T-helper 2 cell treated with Interferon-gamma antibody and Interleukin-4, amounts not matched to agents 100 ng/mL and 5 ng/mL, for 36 hours (primary cell): Measurements from ENCODE around the gene PNMA8A. TPM values are rescaled to one million over a fixed set of nuclear protein-coding genes. Genes with fewer than 3 reads are reported as not detected.

Experiments
- intact Hi-C: fragments of 100-400 bp; cut with micrococcal nuclease; formaldehyde crosslinking; loops from one replicate; pipeline ENCODE4 v1.15.1; 2023
- total RNA-seq: library from RNA; stranded (reverse); gene quantifications from 2 replicates; pipeline ENCODE4 v1.2.3, GENCODE V29; 2022

The PNMA8A gene
- total RNA-seq, 1 donor from 2014 or later: not detected

DNA sequence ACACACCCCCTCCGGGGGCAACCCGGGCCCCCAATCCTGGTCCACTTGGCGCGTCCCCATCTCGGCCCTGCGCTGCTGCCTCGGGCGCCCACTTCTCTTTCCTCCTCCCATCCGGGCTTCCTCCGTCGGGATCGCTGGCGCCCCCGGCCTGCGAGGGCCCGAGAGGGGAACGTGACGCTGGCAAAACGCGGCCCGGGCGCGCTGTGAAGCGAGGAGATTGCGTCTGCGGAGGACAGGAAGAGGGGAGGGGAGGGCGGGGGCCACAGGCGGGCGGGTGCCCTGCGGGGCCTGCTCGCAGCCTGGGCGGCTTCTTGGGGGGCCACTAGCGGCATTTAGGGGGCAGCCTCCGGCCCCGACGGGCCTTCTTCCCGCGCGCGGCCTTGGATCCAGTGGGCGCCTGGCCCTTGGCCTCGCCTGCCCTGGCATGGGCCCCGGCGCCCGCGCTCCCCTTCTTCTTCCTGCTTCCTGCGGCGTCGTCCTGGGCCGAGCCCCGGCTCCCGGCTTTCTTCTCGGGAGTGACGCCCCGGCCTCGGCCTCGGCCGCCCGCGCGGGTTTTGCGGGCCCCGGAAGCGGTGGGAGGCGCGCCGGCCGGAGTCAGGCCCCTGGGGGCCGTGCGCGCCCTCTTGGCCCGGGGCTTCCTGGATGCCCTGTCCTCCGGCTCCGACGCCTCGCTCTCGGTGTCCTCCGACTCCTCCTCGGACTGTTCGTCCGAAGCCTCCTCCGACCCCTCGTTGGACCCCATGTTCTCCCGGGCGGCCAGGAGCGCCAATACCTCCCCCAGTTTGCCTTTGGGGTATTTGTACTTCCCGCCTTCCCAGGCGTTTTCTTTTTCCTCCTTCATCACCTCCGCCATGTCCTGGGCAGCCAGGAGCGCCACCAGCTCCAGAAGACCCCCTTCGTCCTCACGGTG is 22.1 kb upstream of the PNMA8A start:
- intact Hi-C loops: no loop called here

DNA sequence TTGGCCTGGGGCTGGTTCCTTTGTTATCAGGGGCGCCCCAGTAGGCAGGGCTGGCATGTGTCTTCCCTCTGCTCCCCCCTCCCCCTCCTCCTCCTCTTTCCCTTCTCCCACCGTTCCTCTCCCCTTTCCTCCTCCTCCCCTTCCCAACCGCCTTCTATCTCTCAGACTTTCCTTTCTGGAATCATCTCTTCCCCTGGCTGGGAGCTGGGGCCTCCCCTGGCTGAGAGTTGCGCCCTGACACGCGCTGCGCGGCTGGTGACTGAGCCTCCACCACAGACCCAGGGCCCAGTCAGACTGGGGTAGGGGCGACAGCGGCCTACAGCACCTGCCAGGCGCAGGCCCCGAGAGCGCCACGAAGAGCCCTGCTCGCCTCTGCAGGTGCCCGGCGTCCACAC is 21.5 kb upstream of the PNMA8A start:
- intact Hi-C loops: no loop called here

- intact Hi-C loops: no loop called here
Observed at GRCh38 chr19:46491975-46492682, 20.8 kb upstream of the PNMA8A start.

DNA sequence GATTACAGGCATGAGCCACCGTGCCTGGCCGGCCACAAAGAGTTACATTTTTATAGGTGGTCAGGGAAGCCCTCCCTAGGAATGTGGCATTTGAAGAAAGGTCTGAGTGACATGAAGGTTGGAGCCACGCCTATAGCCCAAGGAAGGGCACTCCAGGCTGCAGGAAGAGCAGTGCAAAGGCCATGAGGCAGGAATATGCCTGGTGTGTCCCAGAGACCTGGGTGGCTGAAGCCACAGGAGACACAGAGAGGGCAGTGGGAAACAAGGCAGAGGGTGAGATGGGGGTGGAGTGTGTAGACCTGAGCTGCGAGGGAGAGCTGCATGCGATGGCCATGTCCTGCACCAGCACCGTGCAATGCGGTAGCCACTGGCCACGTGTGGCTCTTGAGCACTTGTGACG is 19.4 kb upstream of the PNMA8A start:
- intact Hi-C loops: no loop called here

- intact Hi-C loops: loop anchor here (5.0 kb wide), 2 partner anchors 142 to 407 kb away; partner anchors contain the start of gene PPP5C
Observed at GRCh38 chr19:46489445-46490272, 18.3 kb upstream of the PNMA8A start.

GRCh38 chr19:46488551-46488950 is 17.2 kb upstream of the PNMA8A start:
- intact Hi-C loops: loop anchor here (1.0 to 5.0 kb wide), 3 partner anchors 86 to 406 kb away; partner anchors contain the start of gene PPP5C

GRCh38 chr19:46487802-46488445 is 16.6 kb upstream of the PNMA8A start:
- intact Hi-C loops: loop anchor here (1.0 to 5.0 kb wide), 5 partner anchors 86 to 406 kb away; partner anchors contain the start of gene PPP5C

GRCh38 chr19:46487178-46487801 is 15.9 kb upstream of the PNMA8A start:
- intact Hi-C loops: loop anchor here (1.0 to 5.0 kb wide), 4 partner anchors 92 to 405 kb away; partner anchors contain the start of gene PPP5C

DNA sequence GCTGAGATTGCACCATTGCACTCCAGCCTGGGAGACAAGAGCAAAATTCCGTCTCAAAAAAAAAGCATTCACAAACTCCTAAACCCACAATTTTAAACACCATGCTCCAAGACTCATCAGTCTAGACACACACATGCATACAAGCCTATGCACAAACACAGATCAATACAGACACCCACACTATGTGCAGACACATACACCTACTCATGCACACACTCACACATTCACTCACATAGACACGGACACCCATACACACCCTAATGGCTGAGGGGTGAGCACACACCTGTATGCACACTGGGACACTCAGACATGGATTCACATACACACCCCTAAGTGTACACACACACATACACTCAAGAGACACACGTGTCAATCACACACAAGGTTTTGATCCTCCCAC is 15.0 kb upstream of the PNMA8A start:
- intact Hi-C loops: loop anchor here (5.0 kb wide), 2 partner anchors 139 to 404 kb away; partner anchors contain the start of gene PPP5C

DNA sequence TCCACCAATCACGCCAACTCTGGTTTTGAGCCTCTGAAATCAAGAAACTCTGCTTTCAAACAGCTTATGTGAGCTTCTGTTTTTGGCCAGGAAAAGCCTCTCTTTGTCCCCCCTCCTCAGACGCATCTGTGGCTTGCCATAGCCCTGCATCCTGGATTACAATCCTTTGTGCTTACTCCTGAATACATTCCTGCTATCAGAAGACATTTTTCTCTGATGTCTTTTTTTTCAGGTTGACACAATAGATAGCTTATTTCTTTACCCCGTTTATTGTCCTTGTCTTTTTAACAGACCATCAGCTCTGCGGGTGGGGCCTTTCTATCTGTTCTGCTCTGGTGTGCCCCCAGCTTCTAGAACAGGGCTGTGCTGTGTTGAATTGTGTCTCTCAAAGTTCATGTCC is 13.3 kb upstream of the PNMA8A start:
- intact Hi-C loops: loop anchor here (5.0 kb wide), 2 partner anchors 137 to 402 kb away; partner anchors contain the start of gene PPP5C

DNA sequence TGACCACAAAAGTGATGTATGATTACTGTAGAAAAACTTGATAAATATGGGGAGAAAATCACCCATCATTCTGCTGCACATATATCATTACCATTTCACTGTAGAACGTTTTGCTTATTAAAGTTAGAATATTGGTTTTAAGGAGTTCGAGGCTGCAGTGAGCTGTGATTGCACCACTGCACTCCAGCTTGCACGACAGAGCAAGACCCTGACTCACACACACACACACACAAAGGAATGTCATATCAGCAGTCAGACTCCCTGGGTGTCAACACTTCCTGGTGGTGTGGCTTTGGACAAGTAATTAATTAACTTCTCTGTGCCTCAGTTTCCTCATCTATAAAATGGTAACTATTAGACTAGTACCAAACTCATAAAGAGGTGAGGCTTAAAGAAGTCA is 11.3 kb upstream of the PNMA8A start:
- intact Hi-C loops: no loop called here

DNA sequence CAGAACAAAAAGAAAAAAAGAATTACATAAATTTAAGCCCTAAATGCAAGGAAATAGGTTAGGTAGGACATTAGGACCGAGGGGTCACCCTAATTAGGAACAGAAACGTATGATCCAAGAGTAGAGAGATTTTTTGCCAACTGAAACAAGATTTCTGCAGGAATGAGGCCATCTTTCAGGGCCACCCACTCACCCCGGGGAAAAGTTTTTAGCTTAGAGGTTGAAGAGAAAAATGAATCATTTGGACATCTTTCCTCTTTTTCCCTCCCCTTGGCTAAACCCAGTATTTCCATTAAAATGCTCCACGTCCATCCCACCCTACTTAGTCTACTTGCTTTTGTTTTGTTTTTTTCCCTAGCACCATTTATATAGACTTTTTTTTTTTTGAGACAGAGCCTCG is 10.6 kb upstream of the PNMA8A start:
- intact Hi-C loops: no loop called here

DNA sequence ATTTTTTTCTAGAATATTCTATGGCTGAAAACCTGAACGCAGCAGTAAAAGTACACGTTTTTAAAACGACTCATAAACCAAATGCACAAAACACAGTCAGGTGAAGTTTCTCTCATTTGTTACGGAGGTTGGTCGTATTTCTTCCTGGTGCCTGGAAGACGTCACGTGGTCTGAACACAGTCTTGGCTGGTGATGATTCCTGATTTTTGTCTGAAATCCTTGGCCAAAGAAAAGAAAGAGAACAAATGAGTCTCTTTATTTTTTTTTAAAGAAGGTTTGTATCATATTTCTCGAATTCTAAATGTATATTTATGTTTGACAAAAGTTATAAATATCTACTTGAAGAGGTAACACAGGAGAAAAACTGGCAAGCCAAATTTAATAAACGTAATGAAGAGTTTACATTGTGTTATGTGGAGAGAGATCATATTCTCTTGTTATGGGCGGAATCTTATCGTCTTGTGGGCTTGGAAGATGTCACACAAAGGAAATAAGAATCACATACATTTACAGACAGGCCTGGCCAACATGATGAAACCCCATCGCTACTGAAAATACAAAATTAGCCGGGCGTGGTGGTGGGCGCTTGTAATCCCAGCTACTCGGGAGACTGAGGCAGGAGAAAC is 10.0 kb upstream of the PNMA8A start:
- intact Hi-C loops: no loop called here

- intact Hi-C loops: no loop called here
Observed at GRCh38 chr19:46480415-46480814, 9.1 kb upstream of the PNMA8A start.

DNA sequence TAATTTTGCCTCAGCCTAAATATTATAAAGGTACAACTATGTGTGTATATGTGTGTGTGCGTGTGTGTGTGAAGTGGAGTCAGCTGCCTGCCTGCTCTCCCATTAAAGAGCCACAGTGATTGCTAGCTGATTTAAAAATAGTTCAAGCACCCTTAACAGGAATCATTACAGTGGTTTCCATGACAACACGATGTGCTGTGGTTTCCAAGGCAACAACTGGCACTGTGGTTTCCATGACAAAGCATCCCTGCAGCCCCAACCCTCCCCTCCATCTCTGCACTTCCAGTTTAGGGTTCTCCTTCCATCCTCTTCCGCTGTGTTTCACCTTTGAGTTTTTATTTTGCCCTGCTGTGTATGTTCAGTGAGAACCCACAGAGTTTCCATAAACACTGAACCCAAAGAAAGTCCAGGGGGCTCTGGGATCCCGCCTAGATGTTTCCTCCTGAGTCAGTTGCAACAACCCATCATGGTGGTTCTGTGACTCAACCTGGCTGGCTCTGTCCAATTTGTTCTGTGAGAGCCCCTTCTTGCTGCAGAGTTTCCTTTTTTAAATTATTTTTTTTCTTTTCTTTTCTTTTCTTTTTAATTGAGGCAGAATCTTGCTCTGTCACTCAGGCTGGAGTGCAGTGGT is 7.1 kb upstream of the PNMA8A start:
- intact Hi-C loops: no loop called here

DNA sequence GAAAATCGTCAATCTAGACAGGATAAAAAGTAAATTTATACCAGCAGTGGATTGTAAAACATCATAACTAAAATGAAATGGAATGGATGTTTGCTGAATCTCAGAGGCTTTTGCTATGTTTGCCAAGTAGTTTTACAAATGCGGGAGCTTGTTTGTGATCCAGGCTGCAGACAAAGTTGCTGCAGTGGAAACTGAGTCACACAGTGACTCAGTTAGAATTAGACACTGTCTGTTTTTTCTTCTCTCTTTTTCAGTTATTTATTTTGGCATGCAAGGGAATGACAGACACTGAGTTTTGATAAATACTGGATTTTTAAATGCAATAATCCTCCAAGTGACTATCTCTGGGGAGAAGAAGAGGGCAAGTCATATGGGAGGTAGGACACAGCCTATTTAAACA is 4.6 kb upstream of the PNMA8A start:
- intact Hi-C loops: no loop called here

- intact Hi-C loops: no loop called here
Observed at GRCh38 chr19:46474211-46474610, 2.8 kb upstream of the PNMA8A start.

DNA sequence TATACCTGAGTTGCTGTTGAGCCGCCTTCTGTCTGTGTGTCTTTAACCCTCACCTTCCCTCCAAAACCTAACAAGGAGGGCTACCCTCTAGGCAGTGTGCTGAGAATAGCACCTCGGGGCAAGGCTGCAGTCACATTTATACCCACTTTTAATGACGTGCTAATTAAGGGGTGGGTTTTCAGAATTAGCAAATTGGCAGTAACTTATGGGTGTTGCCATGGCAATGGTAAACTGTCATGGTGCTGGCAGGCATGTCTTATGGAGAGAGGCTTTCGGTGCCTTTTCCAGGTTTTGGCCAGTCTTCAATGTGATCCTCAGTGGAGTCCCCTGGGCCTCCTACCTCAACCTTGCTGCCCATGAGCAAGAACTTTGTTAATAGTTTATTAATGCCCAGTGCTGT is 1.2 kb upstream of the PNMA8A start:
- intact Hi-C loops: no loop called here

GRCh38 chr19:46471811-46472543 is 614 bp upstream of the PNMA8A start:
- intact Hi-C loops: no loop called here
